Transverse colon (tissue), 4 donors: ENCODE measurements around the gene IL1RAPL1. TPM values are rescaled to one million over a fixed set of nuclear protein-coding genes. Genes with fewer than 3 reads are reported as not detected.

ENCODE experiments used
- DNase-seq: peaks from one replicate; pipeline ENCODE4 v3.0.0-alpha.2; 2019
- H3K27ac ChIP-seq, 4 donors: fragments of 200-600 bp; sonication (generic); 2 replicates each; pipeline ENCODE4 v1.5.1; 2016 to 2018; ENCODE audit warnings: inconsistent platforms in 4 of 4
- H3K27me3 ChIP-seq: fragments of 200-600 bp; sonication (generic); 2 replicates; pipeline ENCODE4 v1.5.1; 2017; ENCODE audit warnings: inconsistent platforms
- H3K36me3 ChIP-seq, 4 donors: fragments of 200-600 bp; sonication (generic); 2 replicates each; pipeline ENCODE4 v1.5.1; 2017 to 2019; ENCODE audit warnings: inconsistent platforms in 4 of 4
- H3K4me1 ChIP-seq, 4 donors: fragments of 200-600 bp; sonication (generic); 2 replicates each; pipeline ENCODE4 v1.5.1; 2017 to 2020; ENCODE audit warnings: inconsistent platforms in 4 of 4
- H3K4me3 ChIP-seq, 4 donors: fragments of 200-600 bp; sonication (generic); 1 replicate in 1 of 4; 2 replicates in 3 of 4; pipeline versions ENCODE4 v1.5.1 to v1.6.1; 2017 to 2019; ENCODE audit warnings: inconsistent platforms in 4 of 4
- H3K9me3 ChIP-seq, 2 donors: fragments of 200-600 bp; sonication (generic); 2 replicates each; pipeline ENCODE4 v1.5.1; 2017 to 2019; ENCODE audit warnings: inconsistent platforms in 2 of 2
- EP300 ChIP-seq: sonication (generic); formaldehyde crosslinking; IDR thresholded peaks from one replicate; pipeline ENCODE4 v1.6.1; 2017; ENCODE audit warnings: antibody characterized with exemption, low read depth
- POLR2A ChIP-seq: fragments of 450-650 bp; IDR thresholded peaks from one replicate; pipeline ENCODE4 v1.6.1; 2016; ENCODE audit warnings: antibody characterized with exemption, mild to moderate bottlenecking, moderate library complexity
- POLR2AphosphoS5 ChIP-seq, 3 donors: sonication (generic); formaldehyde crosslinking; IDR thresholded peaks; one replicate each; pipeline ENCODE4 v1.6.1; 2016; ENCODE audit warnings: antibody characterized with exemption in 3 of 3
- WGBS, 2 donors: methylation state at CpG; one replicate each; pipeline ENCODE4 v1.1.5; 2018; ENCODE audit warnings: low coverage in 1 of 2; 5-methylcytosine and 5-hydroxymethylcytosine counted together
- in situ Hi-C, 4 donors: fragments of 200-750 bp; cut with MboI; loops; one replicate each; pipeline versions ENCODE4 v1.15.0 to v1.15.1; 2017; ENCODE audit warnings: low sequenced_read_pairs in 3 of 4, low pct_ligation_motif_present in 1 of 4, low pct_unique_long_range_greater_than_20kb in 1 of 4
- intact Hi-C: fragments of 100-400 bp; cut with DNase I; formaldehyde crosslinking; loops from one replicate; pipeline ENCODE4 v1.15.1; 2023; ENCODE audit warnings: low total_unique reads
- total RNA-seq, 4 donors: library from RNA; depleted of rRNA; stranded (reverse); fragments of >200 nt; gene quantifications; one replicate each; pipeline ENCODE4 v1.1.0, GENCODE V29; 2016
- TF ChIP-seq, protein P1 (sequence below), 5 experiments: fragments of 200-600 bp in 3 of 5; fragments of 450-650 bp in 2 of 5; sonication (generic) in 3 of 5; IDR thresholded peaks; 1 replicate in 2 of 5; 2 replicates in 3 of 5; pipeline ENCODE4 v1.5.1; 2016 to 2017; ENCODE audit warnings: antibody characterized with exemption in 5 of 5, inconsistent platforms in 3 of 5, mild to moderate bottlenecking in 2 of 5, moderate library complexity in 1 of 5

IL1RAPL1 gene
- total RNA-seq, 4 donors from 2014 or later = 0.14 to 0.32 (median 0.20) TPM; not detected in 1

DNA sequence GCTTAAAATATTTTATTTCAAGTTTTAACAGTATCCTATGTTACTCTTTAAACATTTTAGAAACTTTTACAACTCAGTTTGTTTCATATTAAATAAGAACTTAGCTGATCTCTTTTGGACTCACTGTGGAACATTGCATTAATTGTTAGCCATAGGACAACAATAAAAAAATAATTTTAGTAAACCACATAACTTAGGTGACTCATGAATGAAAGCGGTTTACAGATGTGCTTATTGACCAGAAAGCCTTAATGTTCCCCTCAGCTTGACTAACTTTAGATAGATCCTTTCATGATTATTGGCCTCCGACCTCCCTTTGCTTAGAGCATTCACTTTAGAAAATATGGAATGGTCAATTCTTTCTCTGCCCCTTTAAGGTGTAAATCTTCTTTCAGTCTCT, 844.6 kb downstream of the IL1RAPL1 start:
- no peak for DNase-seq
- no peak for TF ChIP-seq POLR2AphosphoS5 (IDR thresholded peaks at IDR 0.05)
- no peak for TF ChIP-seq EP300
- TF ChIP-seq POLR2A = no peak
- TF ChIP-seq, protein P1, sequence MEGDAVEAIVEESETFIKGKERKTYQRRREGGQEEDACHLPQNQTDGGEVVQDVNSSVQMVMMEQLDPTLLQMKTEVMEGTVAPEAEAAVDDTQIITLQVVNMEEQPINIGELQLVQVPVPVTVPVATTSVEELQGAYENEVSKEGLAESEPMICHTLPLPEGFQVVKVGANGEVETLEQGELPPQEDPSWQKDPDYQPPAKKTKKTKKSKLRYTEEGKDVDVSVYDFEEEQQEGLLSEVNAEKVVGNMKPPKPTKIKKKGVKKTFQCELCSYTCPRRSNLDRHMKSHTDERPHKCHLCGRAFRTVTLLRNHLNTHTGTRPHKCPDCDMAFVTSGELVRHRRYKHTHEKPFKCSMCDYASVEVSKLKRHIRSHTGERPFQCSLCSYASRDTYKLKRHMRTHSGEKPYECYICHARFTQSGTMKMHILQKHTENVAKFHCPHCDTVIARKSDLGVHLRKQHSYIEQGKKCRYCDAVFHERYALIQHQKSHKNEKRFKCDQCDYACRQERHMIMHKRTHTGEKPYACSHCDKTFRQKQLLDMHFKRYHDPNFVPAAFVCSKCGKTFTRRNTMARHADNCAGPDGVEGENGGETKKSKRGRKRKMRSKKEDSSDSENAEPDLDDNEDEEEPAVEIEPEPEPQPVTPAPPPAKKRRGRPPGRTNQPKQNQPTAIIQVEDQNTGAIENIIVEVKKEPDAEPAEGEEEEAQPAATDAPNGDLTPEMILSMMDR (IDR thresholded peaks at IDR 0.05) = no peak
- Histone ChIP-seq H3K4me1 (no peaks in the 10 kb centered on the region), H3K4me3 (no peak overlapping the region), H3K27me3 (no peaks in the 10 kb centered on the region), H3K9me3 (no peaks in the 10 kb centered on the region), H3K36me3 (no peaks in the 10 kb centered on the region), H3K27ac (no peak overlapping the region)
- intact Hi-C loops (no loop called here), in situ Hi-C loops (no loop called here)
- WGBS, 2 donors = 54 to 58% methylated on average over 2 of the region's 2 CpGs

DNA sequence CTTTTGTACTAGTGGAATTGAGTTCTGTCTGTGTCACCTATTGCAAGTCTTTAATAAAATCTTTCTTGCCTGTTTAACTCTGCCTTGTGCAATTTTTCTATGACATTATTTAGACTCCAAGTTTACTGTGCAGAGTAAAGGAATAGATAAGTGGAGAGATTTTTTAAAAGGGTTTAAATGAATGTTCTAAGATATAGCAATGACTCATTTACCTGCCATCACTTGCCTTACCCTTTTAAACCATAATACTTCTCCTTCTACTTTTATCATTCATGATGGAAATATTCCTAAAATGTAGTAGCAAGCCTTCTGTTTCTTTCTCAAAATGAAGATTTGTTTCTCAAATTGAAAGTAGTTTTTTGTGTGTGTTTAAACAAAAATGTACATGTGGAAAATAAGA, 845.3 kb downstream of the IL1RAPL1 start:
- intact Hi-C loops (no loop called here), in situ Hi-C loops (no loop called here)
- TF ChIP-seq POLR2A (no peak), EP300 (no peak), POLR2AphosphoS5 (IDR thresholded peaks at IDR 0.05) (no peak)
- TF ChIP-seq, protein P1 (IDR thresholded peaks at IDR 0.05) = no peak
- Histone ChIP-seq H3K4me1 (no peaks in the 10 kb centered on the region), H3K27me3 (no peaks in the 10 kb centered on the region), H3K4me3 (no peak overlapping the region), H3K9me3 (no peaks in the 10 kb centered on the region), H3K36me3 (no peaks in the 10 kb centered on the region), H3K27ac (no peak overlapping the region)
- no peak for DNase-seq

DNA sequence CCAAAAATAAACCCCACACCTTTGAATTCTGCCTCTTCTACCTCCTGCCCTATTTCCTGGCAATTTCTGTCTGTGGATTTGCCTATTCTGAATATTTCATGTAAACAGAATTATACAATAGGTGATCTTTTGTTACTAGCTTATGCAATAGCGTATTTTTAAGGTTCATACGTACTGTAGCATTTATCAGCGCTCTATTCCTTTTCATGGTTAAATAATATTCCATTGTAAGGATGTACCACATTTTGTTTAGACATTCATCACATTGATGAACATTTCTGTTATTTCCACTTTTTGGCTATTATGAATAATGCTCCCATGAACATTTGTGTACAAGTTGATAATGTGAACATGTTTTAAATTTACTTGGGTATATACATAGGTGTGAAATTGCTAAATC, 847.7 kb downstream of the IL1RAPL1 start:
- intact Hi-C loops (no loop called here), in situ Hi-C loops (no loop called here)
- no peak overlapping the region for H3K27ac ChIP-seq
- H3K9me3 ChIP-seq = no peaks in the 10 kb centered on the region
- WGBS, 2 donors = 78 to 93% methylated on average over 3 of the region's 3 CpGs
- TF ChIP-seq POLR2A (no peak), EP300 (no peak), POLR2AphosphoS5 (IDR thresholded peaks at IDR 0.05) (no peak)
- TF ChIP-seq, protein P1 (IDR thresholded peaks at IDR 0.05) = no peak
- H3K27me3 ChIP-seq = no peaks in the 10 kb centered on the region
- H3K4me3 ChIP-seq = no peak overlapping the region
- no peaks in the 10 kb centered on the region for H3K4me1 ChIP-seq
- H3K36me3 ChIP-seq = no peaks in the 10 kb centered on the region
- no peak for DNase-seq

DNA sequence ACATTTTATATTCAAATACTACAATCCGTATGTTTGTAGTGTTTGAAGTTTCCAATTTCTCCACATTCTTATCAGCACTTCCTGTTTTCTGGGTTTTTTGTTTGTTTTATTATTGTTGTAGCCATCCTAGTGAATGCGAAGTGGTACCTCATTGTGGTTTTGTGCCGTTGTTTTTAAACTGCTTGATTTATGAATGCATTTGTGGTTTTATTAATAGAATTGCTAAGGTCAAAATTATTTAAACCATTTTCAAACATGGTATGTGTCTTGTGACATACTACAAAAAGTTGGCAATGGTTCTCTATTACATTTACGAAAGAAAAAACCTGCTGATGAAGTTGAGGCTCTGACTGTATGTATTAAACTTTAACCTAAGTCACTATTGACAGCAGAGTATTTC, 848.1 kb downstream of the IL1RAPL1 start:
- H3K36me3 ChIP-seq = no peaks in the 10 kb centered on the region
- in situ Hi-C loops = no loop called here
- no peaks in the 10 kb centered on the region for H3K27me3 ChIP-seq
- H3K27ac ChIP-seq = no peak overlapping the region
- no peaks in the 10 kb centered on the region for H3K4me1 ChIP-seq
- no peak for DNase-seq
- H3K4me3 ChIP-seq = no peak overlapping the region
- intact Hi-C loops = no loop called here
- 47 to 61% methylated on average over 4 of the region's 4 CpGs for whole genome bisulfite sequencing, 2 donors
- H3K9me3 ChIP-seq = no peaks in the 10 kb centered on the region
- TF ChIP-seq, protein P1 (IDR thresholded peaks at IDR 0.05) = no peak
- no peak for TF ChIP-seq POLR2A
- TF ChIP-seq EP300 = no peak
- TF ChIP-seq POLR2AphosphoS5 (IDR thresholded peaks at IDR 0.05) = no peak
